ENCODE data around the gene BCOR. TPM values are rescaled to one million over a fixed set of nuclear protein-coding genes. Genes with fewer than 3 reads are reported as not detected.
A peak's percentile ranks its signal among the peaks of the same experiment; 100 is the strongest.

BCOR gene
- polyA plus RNA-seq, 1 of the 3 experiments (the other 2 are of a cell fraction), result 8.8 TPM

DNA sequence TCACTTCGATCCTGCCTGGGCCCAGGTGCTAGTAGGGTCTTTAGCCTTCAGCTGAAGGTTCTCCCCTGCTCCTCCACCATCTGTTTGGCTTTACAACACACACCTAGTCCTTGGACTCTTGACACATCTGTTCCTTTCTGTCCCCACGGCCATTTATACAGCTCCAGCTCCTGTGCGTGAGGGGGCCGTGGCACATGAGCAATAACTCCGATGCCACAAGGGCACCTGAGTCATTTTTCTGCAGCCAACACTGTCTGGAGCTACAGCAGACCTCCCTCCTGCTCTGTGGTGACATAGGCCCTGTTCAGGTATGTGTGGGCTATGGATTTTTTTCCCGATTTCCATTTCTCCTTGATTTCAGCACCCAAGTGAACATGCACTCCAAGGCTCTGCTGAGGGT is 44.7 kb upstream of the BCOR start:
- Histone ChIP-seq H3K9me3 (no peaks in the 10 kb centered on the region), H3K4me1 (ENCODE audit: control insufficient read depth in 1 of 2, insufficient read depth in 2 of 2, low read depth in 1 of 2, low read length in 1 of 2) (peaks cover 0 to 12% of the 10 kb centered on the region in 2 experiments; a peak in 2 of 4 replicates), H3K4me2 (no peak overlapping the region), H4K20me1 (ENCODE audit: insufficient read depth) (no peaks in the 10 kb centered on the region), H3K9ac (no peak overlapping the region), H2AFZ (ENCODE audit: low read depth) (no peak overlapping the region), H3K4me3 (ENCODE audit: low read depth in 2 of 2, low read length in 1 of 2) (no peak overlapping the region), H3K9me2 (no peaks in the 10 kb centered on the region), H3K79me2 (ENCODE audit: insufficient read depth) (no peaks in the 10 kb centered on the region), H3K27me3 (ENCODE audit: insufficient read depth) (peaks cover 20% of the 10 kb centered on the region; the same call in 1 of the 2 replicates), H3K27ac (ENCODE audit: low read depth in 2 of 2, low read length in 1 of 2) (no peak overlapping the region; a peak in 1 of 4 replicates), H3F3A (replicated peaks; ENCODE audit: insufficient read depth) (no peaks in the 10 kb centered on the region), H3K36me3 (replicated peaks in 1 of 2; ENCODE audit: control insufficient read depth in 1 of 2, insufficient read depth in 2 of 2, low read length in 1 of 2) (peaks cover 0 to 3% of the 10 kb centered on the region in 2 experiments)
- DNase-seq, result no peak
- CTCF ChIA-PET, result interaction anchor here (0.7 kb wide), 1 partner anchor 877 kb away, joined by 4 read pairs; no protein-coding TSS in a partner anchor
- no peak for TF ChIP-seq RCOR1 (IDR thresholded peaks at IDR 0.05; ENCODE audit: low read length)
- TF ChIP-seq POLR2AphosphoS5 (IDR thresholded peaks at IDR 0.05; ENCODE audit: low read depth, low read length), result no peak
- TF ChIP-seq NRF1 (IDR thresholded peaks at IDR 0.05; ENCODE audit: low read depth, low read length), result no peak
- TF ChIP-seq, protein P1, sequence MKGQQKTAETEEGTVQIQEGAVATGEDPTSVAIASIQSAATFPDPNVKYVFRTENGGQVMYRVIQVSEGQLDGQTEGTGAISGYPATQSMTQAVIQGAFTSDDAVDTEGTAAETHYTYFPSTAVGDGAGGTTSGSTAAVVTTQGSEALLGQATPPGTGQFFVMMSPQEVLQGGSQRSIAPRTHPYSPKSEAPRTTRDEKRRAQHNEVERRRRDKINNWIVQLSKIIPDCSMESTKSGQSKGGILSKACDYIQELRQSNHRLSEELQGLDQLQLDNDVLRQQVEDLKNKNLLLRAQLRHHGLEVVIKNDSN (IDR thresholded peaks at IDR 0.05; ENCODE audit: borderline replicate concordance, low read depth), result no peak
- no peak for TF ChIP-seq NFIC (IDR thresholded peaks at IDR 0.05; ENCODE audit: borderline replicate concordance)
- TF ChIP-seq RAD21 (IDR thresholded peaks at IDR 0.05; ENCODE audit: low read length), result no peak
- TF ChIP-seq, protein P2, sequence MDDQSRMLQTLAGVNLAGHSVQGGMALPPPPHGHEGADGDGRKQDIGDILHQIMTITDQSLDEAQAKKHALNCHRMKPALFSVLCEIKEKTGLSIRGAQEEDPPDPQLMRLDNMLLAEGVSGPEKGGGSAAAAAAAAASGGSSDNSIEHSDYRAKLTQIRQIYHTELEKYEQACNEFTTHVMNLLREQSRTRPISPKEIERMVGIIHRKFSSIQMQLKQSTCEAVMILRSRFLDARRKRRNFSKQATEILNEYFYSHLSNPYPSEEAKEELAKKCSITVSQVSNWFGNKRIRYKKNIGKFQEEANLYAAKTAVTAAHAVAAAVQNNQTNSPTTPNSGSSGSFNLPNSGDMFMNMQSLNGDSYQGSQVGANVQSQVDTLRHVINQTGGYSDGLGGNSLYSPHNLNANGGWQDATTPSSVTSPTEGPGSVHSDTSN (IDR thresholded peaks at IDR 0.05), result no peak
- TF ChIP-seq MEF2A (IDR thresholded peaks at IDR 0.05; ENCODE audit: borderline replicate concordance, low read depth), result no peak
- TF ChIP-seq SIN3A (IDR thresholded peaks at IDR 0.05; ENCODE audit: borderline replicate concordance, low read depth, low read length), result no peak
- TF ChIP-seq GABPA (IDR thresholded peaks at IDR 0.05; ENCODE audit: low read depth), result no peak
- TF ChIP-seq CHD2 (IDR thresholded peaks at IDR 0.05; ENCODE audit: low read length, partially characterized antibody), result no peak
- WGBS (ENCODE audit: low lambda C conversion rate), result 56% methylated on average over 6 of the region's 6 CpGs
- POLR2A ChIA-PET, result interaction anchor here (1.7 kb wide), 1 partner anchor 11 kb away, joined by 4 read pairs; no protein-coding TSS in a partner anchor

DNA sequence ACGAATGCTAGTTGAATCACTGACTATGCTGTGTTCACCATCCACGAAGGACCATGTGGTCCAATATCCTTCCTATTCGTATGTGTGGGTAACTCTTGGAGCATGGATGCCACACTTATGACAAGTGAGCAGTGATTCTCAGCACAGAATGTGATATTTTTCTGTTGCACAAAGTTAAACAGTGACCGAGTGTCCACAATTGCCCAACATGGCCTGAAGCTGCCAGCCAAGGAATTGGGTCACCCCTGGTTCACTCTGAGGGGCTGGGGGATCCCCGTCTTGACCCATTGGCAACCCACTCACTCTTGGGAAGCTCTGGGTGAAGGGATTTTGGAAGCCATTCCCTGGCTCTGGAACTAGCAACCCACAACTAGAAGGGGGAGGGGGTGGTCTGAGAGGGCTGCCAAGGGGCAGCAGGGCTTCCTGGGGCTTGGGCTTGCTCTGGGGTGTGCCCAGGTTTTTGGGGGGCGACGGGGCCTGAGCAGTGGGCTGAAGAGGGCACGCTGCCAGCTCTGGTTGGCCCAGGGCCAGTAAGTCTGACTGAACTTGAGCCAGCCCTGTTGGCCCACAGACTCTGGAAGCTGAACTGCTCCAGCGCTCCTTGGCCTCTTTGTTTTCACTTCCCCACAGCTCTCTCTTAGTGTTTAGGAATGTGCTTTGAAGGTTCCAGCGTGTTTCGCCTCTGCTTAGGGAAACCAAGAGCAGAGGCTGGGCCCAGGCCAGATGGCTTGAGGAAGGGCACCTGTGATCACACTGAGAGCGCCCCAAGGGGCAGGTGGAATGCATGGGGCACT is 43.1 kb upstream of the BCOR start:
- H3F3A ChIP-seq (replicated peaks; ENCODE audit: insufficient read depth), result no peaks in the 10 kb centered on the region
- no peak overlapping the region for H3K9ac ChIP-seq
- WGBS (ENCODE audit: low lambda C conversion rate), result 37% methylated on average over 7 of the region's 12 CpGs
- H3K79me2 ChIP-seq (ENCODE audit: insufficient read depth), result no peaks in the 10 kb centered on the region
- ChIA-PET CTCF (interaction anchor here (1.2 kb wide), 1 partner anchor 28 kb away, joined by 4 read pairs; no protein-coding TSS in a partner anchor), POLR2A (interaction anchor here (1.0 to 1.7 kb wide), 2 partner anchors 12 to 26 kb away, joined by 3 to 4 read pairs; no protein-coding TSS in a partner anchor)
- H3K27me3 ChIP-seq (ENCODE audit: insufficient read depth), result peaks cover 8% of the 10 kb centered on the region; the same call in 1 of the 2 replicates
- H3K9me3 ChIP-seq, result no peaks in the 10 kb centered on the region
- H3K9me2 ChIP-seq, result no peaks in the 10 kb centered on the region
- H3K27ac ChIP-seq (ENCODE audit: low read depth in 2 of 2, low read length in 1 of 2), result no peak overlapping the region; a peak in 1 of 4 replicates
- H3K4me1 ChIP-seq (ENCODE audit: control insufficient read depth in 1 of 2, insufficient read depth in 2 of 2, low read depth in 1 of 2, low read length in 1 of 2), result peaks cover 0 to 12% of the 10 kb centered on the region in 2 experiments; a peak in 1 of 4 replicates
- H2AFZ ChIP-seq (ENCODE audit: low read depth), result no peak overlapping the region
- DNase-seq, result no peak
- H3K36me3 ChIP-seq (replicated peaks in 1 of 2; ENCODE audit: control insufficient read depth in 1 of 2, insufficient read depth in 2 of 2, low read length in 1 of 2), result peaks cover 0 to 3% of the 10 kb centered on the region in 2 experiments
- no peak overlapping the region for H3K4me3 ChIP-seq (ENCODE audit: low read depth in 2 of 2, low read length in 1 of 2)
- TF ChIP-seq NRF1 (IDR thresholded peaks at IDR 0.05; ENCODE audit: low read depth, low read length) (no peak), NFIC (IDR thresholded peaks at IDR 0.05; ENCODE audit: borderline replicate concordance) (peak; percentile 50; the same call in 1 of the 2 replicates)
- H4K20me1 ChIP-seq (ENCODE audit: insufficient read depth), result no peaks in the 10 kb centered on the region
- no peak overlapping the region for H3K4me2 ChIP-seq
